Stromal cell of bone marrow (primary cell): Measurements from ENCODE around the gene CERK.
"Not testable (repeated sequence)": the region's sequence is repeated elsewhere in the genome, so short reads cannot be mapped to it uniquely, and the experiment has no call there.

Source experiments
- DNase-seq: peaks from one replicate; pipeline ENCODE4 v3.0.0-alpha.2; 2012; ENCODE audit warnings: low read depth

The CERK gene

DNA sequence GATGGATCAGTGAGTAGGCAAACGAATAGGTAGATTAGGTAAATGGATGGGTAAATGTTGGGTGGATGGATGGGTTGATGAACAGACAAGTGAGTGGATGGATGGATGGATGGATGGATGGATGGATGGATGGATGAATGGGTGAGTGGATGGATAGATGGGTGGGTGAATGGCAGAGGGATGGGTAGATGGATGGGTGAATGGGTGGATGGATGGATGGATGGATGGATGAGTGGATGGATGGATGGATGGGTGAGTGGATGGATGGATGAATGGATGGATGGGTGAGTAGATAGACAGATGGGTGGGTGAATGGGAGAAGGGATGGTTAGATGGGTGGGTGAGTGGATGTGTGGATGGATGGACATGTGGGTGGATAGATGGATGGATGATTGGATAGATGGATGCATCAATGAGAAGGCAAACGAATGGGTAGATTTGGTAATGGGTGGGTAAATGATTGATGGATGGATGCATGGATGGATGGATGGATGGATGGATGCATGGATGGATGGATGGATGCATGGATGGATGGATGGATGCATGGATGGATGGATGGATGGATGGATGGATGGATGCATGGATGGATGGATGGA lies 89.7 kb downstream of the CERK start:
- DNase-seq = not testable (repeated sequence)

DNA sequence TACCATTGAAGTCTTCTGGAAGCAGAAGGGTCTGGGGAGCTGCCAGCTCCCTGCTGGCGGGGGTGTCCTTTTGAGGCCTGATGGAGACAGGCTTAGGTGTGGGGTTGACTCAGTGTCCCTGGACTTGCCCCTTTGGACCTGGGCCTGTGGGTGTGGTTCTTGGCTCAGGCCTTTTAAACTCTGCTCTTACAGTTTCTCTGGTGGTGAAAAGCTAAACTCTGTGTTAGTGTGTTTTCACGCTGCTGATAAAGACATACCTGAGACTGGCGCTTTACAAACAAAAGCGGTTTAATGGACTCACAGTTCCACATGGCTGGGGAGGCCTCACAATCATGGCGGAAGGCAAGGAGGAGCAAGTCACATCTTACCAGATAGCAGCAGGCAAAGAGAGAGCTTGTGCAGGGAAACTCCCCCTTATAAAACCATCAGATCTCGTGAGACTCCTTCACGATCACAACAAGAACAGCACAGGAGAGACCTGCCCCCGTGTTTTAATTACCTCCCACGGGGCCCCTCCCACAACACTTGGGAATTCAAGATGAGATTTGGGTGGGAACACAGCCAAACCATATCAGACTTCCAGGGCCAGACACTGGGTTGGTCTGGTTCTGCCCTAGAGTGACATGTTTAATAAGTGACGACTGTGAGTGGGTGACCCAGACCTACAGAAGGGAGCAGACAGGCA lies 91.4 kb downstream of the CERK start:
- no peak for DNase-seq

DNA sequence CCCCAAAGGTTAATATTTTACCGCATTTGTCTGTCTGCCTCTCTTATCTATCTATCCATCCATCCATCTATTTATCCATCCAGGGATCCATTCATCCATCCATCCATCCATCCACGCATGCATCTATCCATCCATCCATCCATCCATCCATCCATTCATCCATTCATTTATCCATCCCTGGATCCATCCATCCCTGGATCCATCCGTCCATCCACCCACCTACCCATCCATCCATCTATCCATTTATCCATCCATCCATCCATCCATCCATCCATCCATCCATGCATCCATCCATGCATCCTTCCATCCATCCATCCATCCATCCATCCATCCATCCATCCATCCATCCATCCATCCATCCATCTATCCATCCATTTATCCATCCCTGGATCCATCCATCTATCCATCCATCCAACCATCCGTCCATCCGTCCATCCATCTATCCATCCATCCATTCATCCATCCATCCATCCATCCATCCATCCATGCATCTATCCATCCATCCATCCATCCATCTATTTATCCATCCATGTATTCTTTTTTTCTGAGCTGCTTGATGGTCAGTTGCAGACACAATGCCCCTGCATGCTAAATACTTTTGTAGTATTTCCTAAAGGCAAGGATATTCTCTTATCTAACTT lies 95.1 kb downstream of the CERK start:
- DNase-seq = not testable (repeated sequence)

DNA sequence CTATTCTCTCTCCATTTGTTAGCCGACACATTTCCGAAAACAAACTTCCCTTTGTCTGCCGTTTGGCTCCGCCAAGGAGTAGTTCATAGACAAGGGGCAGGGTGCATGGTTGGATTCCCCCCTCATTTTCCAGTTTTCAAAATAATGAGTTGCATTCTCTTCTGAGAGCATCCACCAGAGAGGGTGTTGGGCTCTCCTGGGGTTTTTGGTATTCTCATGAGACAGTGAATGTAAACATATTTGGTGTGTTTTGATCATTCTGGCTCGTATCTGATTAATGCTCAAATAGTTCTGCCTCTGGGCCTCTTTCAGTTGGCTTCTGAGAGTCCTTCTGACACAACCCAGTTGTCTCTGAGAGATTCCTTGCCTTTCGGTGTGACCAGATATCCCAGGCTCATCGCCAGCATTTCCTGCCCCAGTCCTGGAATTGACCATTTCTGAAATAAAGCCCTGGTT lies 96.2 kb downstream of the CERK start:
- DNase-seq = no peak

- no peak for DNase-seq
These were observed 97.6 kb downstream of the CERK start for GRCh38 chr22:46640293-46641055.

- DNase-seq = no peak
These were observed 98.2 kb downstream of the CERK start for GRCh38 chr22:46639843-46640242.

DNA sequence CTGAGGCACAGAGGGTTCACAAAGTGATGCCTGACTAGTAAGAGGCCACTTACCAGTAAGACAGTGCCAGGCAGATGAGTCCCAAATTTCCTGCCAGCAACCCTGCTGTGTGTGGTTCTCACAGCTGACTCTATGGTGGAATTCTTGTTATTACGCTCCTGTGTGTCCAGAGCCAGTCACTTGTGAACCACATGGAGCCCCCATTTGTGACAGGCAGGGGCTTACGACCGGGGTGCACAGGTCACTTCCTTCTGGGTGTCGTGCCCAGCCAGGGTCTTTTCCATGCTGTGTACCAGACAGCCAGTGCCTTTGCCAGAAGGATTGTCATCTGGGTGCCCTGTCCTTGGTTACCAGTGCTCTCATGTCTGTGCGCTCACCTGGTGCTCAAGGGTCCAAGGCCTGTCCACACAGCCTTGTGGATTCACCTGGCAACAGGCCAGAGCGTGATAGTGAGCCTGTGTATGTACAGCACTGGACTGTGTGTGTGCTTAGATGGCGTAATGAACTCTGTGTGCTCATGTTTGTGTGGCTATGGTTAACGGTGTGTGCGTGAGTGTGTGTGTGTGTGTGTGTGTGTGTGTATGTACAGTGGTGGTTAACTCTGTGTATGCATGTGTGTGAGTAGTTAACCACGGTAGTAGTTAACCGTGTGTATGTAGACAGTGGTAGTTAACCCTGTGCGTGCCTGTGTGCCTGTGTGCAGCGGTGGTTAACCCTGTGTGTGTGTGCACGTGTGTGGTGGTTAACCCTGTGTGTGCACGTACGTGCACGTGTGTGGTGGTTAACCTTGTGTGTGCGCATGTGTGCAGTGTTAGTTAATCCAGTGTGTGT lies 99.2 kb downstream of the CERK start:
- no peak for DNase-seq

- no peak for DNase-seq
These were observed 100.1 kb downstream of the CERK start for GRCh38 chr22:46637711-46638600.

DNA sequence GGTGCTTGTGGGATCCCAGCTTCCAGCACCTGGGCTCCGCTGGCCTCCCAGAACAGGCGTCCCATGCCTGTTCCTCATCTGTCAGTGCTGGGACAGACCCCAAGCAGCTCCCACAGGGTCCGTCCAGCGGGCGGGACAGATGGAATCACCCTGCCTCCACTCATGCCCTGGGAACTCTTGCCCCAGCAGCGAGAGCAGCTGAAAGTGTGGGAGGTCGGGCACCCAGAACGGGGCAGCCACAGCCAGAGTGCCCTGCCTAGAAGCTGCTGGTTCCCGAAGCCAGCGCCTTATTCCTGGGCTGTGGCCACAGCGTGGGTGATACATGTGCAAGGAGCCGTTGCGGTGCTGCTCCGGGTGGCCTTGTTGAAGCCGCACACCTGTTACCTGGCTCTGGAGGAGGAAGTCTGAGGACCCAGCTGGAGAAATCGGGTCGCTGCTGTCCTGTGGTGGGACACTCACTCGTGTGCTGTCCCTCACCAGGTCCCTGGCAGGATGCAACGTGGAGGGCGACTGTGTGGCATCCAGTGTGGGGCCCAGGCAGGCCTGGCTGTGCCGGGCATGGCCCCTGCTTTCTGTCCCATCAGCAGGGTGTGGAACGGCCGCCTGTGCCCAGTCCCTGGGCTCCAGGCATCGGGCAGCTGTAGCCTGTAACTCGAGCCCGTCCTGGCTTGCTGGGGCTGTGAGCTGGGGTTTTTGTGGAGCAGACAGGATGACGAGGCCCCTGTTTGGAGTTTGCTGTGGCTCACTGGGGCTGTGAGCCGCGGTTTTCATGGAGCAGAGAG lies 101.6 kb downstream of the CERK start:
- no peak for DNase-seq

GRCh38 chr22:46635756-46636155 lies 102.3 kb downstream of the CERK start:
- DNase-seq = no peak

- DNase-seq = peak; percentile 70
These were observed 102.9 kb downstream of the CERK start for GRCh38 chr22:46634973-46635685.
